AG09319 (cell line): Measurements from ENCODE around the gene AKAP5.
A peak's percentile ranks its signal among the peaks of the same experiment; 100 is the strongest.

ENCODE experiments used
- DNase-seq: peaks from one replicate; pipeline ENCODE4 v3.0.0-alpha.2; 2010; ENCODE audit warnings: low read depth; ENCODE audit errors: extremely low read depth
- TF ChIP-seq, protein P1 (sequence below): IDR thresholded peaks from 2 replicates; pipeline ENCODE4 v1.5.1; 2011; ENCODE audit warnings: low read depth, mild to moderate bottlenecking, inconsistent platforms, low read length, moderate library complexity

The AKAP5 gene

GRCh38 chr14:64467566-64467965, 2.3 kb downstream of the AKAP5 start:
- TF ChIP-seq, protein P1, sequence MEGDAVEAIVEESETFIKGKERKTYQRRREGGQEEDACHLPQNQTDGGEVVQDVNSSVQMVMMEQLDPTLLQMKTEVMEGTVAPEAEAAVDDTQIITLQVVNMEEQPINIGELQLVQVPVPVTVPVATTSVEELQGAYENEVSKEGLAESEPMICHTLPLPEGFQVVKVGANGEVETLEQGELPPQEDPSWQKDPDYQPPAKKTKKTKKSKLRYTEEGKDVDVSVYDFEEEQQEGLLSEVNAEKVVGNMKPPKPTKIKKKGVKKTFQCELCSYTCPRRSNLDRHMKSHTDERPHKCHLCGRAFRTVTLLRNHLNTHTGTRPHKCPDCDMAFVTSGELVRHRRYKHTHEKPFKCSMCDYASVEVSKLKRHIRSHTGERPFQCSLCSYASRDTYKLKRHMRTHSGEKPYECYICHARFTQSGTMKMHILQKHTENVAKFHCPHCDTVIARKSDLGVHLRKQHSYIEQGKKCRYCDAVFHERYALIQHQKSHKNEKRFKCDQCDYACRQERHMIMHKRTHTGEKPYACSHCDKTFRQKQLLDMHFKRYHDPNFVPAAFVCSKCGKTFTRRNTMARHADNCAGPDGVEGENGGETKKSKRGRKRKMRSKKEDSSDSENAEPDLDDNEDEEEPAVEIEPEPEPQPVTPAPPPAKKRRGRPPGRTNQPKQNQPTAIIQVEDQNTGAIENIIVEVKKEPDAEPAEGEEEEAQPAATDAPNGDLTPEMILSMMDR, result no peak
- DNase-seq, result no peak

GRCh38 chr14:64468451-64468850, 3.2 kb downstream of the AKAP5 start:
- no peak for DNase-seq
- TF ChIP-seq, protein P1, result no peak

- no peak for DNase-seq
- TF ChIP-seq, protein P1, result no peak
Observed at GRCh38 chr14:64474041-64474440, 8.7 kb downstream of the AKAP5 start.

DNA sequence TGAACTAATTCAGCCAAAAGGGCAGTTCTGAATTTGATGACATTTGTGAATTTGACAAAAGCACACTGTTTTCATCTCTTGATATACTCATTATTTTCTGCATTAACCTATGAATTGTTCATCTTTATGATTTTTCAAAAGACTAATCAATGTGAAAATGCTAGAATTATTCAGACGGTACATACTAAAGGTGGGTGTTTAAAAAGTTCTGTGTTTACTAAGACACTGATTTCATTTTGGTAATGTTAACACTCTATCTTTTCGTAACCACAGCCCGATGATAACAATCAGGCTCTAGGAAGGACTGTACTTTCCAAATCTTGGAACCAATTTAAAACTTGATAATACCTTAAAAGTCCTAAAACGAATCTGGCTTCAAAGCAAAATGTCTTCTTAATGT, 9.4 kb downstream of the AKAP5 start:
- TF ChIP-seq, protein P1, result no peak
- DNase-seq, result no peak

GRCh38 chr14:64475585-64476273, 10.4 kb downstream of the AKAP5 start:
- TF ChIP-seq, protein P1, result no peak
- DNase-seq, result no peak

DNA sequence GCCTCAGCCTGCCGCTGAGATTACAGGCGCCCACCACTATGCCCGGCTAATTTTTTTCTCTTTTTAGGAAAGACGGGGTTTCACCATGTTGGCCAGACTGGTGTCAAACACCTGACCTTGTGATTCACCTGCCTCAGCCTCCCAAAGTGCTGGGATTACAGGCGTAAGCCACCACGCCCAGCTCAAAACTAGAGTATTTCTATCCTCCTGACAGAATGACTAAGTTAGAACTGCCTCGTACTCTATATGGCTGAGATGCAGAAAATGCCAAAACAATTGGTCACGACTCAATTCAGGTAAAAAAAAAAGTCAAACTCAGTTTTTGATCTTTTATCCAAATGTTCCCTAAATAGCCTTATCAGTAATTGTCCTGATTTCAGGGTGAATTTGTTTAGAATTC, 11.1 kb downstream of the AKAP5 start:
- TF ChIP-seq, protein P1, result no peak
- DNase-seq, result no peak

GRCh38 chr14:64478634-64479250, 13.4 kb downstream of the AKAP5 start:
- DNase-seq, result no peak
- TF ChIP-seq, protein P1, result peak; percentile 25; the same call in 1 of the 2 replicates
